NOMO-1 treated with dmso at 0.1 percent for 144 hours (cell line): ENCODE measurements around the gene RYK.
"Not testable (repeated sequence)": the region's sequence is repeated elsewhere in the genome, so short reads cannot be mapped to it uniquely, and the experiment has no call there.

Experiments
- DNase-seq: peaks from one replicate; lab custom pipeline; 2025; ENCODE audit not compliant: unreplicated experiment; lab: John Stamatoyannopoulos, UW

The RYK gene

GRCh38 chr3:134255404-134255803 is 4.7 kb upstream of the RYK start:
- peak; percentile 53 for DNase-seq

DNA sequence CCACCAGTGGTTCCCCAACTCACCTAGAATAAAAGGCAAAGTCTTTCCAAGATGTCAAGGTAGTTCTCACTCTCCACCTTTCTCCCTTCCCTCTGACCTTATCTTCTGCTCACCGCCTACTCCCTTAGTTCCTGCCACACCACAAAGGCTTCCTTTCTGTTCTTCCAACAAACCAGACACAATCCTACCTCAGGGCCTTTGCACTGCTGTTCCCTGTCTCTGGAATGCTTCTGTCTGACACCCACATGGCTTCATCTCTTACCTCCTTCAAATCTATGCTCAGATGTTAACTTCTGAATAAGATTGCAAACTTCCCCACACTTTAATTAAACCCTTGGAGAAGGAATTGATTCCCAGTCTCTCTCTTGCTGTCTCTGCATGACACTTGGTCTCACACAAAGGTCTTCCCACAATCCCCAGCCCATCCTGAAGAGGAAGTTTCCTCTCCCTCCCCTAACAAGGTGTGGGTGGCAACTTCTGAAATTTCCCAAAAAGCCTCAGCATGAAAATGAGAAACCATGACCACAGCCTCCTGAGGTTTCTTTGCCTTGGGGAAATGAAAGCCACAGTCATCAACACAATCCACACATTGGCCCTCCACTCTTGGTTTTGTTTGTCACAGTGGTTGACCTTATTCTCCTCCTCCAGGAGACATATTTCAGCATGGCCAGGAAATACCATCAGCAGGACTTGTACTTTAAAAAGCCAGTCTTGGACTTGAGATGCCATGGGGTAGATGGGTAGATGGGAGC is 3.0 kb upstream of the RYK start:
- DNase-seq: no peak

GRCh38 chr3:134252766-134253165 is 2.1 kb upstream of the RYK start:
- no peak for DNase-seq

- DNase-seq: no peak
These were observed 1.2 kb upstream of the RYK start for GRCh38 chr3:134251731-134252391.

GRCh38 chr3:134249935-134250716 is 533 bp downstream of the RYK start:
- peak; percentile 29 for DNase-seq

- no peak for DNase-seq
These were observed 1.3 kb downstream of the RYK start for GRCh38 chr3:134249296-134249841.

DNA sequence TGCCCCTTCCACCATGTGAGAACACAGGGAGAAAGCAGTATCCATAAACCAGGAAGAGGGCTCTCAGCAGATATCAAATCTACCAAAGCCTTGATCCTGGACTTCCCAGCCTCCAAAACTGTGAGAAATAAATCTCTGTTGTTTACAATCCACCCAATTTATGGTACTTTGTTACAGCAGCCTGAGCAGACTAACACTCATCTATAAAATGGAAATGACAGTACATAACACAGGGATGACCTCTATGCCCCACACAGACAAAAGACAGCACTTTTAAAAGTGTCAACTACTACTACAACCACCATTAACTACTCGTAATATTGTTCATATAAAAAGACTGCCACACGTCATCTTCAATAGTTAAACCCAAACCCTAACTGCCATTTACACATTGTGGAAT is 5.7 kb downstream of the RYK start:
- no peak for DNase-seq

DNA sequence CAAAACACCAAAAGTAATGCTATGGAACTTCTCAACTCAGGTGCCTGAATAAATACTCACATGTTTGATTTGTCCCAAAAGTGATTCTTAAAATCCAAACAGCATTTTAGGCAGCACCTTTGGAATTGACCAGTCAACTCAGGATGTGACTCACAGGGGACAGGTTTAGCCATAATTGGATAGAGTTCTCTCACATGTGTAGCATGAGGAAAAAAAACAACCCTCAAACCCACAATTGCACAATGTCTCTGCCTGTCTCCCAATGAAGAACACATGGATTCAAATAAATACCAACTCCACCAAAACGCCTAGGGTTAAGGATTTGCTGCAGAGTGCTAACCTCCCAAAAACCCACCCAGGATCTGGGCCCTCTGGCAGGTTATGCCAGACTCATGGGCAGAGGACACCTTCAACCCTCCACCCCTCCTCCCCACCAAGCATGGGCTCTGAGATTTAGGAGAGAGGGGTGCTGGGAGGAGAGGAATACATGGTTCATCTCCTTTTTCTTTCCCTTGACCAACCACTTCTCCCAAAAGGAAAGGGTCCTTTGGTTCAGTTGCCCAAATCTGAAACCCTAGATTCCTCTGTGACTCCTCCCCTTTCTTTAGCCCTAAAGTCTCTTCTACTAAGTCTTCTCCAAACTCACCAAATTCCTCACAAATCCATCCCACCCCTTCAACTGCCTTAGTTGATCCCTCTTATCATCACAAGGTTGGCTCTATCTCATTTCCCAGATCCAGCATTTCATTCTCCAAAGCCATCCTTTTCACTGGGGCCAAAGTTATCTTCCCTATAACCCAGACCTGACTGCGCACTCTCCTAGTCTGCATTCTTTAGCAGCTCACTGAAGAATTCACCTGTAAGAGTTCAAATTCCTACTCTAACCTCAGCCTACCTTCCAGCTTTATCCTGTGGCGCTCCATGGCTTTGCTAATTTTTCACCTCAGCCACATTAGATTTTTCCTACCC is 7.7 kb downstream of the RYK start:
- peak; percentile 52 for DNase-seq

DNA sequence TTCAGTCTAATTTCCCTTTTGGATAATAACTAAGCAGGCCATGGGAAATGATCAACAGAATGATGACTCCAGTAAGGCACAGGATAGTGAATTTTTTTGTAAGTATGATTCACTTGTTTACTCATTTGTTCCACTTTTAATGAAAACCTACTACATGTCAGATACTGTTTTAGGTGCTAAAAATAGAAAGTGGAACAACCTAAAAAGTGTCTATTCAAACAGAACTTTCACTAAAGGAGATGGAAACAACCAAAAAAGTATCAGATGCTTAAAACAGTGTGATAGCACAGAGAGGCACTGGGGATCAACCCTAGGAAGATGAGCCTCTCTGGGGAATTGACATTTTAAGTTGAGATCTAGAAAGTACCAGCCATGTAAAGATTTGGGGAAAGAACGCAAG is 11.1 kb downstream of the RYK start:
- DNase-seq: no peak

GRCh38 chr3:134237454-134238145 is 13.1 kb downstream of the RYK start:
- no peak for DNase-seq

- no peak for DNase-seq
These were observed 14.0 kb downstream of the RYK start for GRCh38 chr3:134236505-134237170.

GRCh38 chr3:134235577-134236076 is 15.0 kb downstream of the RYK start:
- DNase-seq: no peak

GRCh38 chr3:134232951-134233350 is 17.7 kb downstream of the RYK start:
- no peak for DNase-seq

DNA sequence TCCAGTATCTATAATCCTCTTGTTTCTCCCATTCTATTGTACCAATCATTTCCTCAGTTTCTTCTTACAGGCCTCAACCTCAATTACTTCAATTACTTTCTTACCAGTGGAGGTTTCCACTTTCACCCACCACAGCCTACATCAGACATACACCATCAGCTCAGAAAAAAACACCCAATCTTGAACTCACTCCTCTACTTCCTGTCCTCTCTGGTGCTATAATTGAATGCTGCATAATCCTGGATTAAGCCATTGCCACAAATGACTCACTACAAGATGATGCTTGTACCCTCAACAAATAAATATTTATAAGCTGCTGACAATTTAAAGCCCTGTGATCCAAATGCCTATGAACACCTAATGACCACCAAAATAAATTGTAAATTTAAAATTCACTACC is 18.5 kb downstream of the RYK start:
- no peak for DNase-seq

DNA sequence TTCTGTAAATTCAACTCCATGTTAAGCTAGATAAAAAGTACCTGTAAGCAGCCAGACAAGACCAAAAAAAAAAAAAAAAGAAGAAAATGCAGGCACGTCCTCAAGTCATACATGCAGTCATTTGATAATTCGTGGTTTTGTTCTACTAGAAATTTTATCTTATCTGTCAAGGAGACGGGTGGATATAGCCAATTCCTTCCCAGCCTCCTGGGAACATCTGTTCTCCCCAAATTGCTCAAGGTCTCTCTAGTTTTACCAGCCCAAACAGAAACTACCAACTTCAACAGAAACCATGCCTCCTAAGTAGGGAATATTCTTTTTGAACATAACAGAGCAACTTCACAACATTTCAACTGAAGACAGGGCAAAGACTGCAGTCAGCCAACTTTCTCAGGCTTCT is 19.5 kb downstream of the RYK start:
- no peak for DNase-seq

- no peak for DNase-seq
These were observed 21.6 kb downstream of the RYK start for GRCh38 chr3:134229038-134229437.

- no peak for DNase-seq
These were observed 22.2 kb downstream of the RYK start for GRCh38 chr3:134228479-134228878.

- DNase-seq: no peak
These were observed 22.6 kb downstream of the RYK start for GRCh38 chr3:134228035-134228434.

DNA sequence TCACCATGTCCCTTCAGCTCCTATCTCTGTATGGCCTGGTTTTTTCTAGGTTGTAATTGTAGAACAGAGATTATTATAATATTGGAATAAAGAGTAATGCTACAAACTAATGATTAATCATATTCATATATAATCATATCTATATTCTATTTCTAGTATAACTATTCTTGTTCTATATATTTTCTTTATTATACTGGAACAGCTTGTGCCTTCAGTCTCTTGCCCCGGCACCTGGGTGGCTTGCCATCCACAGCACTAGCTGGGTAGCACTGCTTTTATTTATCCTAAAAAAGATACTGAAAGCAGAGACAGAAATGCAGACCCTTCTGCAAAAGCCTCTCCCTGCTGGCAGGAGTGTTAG is 25.9 kb downstream of the RYK start:
- not testable (repeated sequence) for DNase-seq
